Measurements from ENCODE around the gene INVS. TPM values are rescaled to one million over a fixed set of nuclear protein-coding genes. Genes with fewer than 3 reads are reported as not detected.

The INVS gene
- total and polyA plus RNA-seq, 3 experiments from 2014 or later = 9.4 to 18.1 (median 16.8) TPM

GRCh38 chr9:100193078-100193477 lies 94.0 kb downstream of the INVS start:
- Histone ChIP-seq H3K4me1 (ENCODE audit: insufficient read depth, low read length) (no peaks in the 10 kb centered on the region), H3K27me3 (ENCODE audit: insufficient read depth, low read length, poor library complexity, severe bottlenecking) (no peaks in the 10 kb centered on the region), H3K4me3 (ENCODE audit: low read length) (no peak overlapping the region), H3K27ac (ENCODE audit: low read depth, low read length) (no peak overlapping the region), H3K36me3 (ENCODE audit: insufficient read depth, low read length) (no peaks in the 10 kb centered on the region), H3K9me3 (ENCODE audit: low read length) (peaks cover 4% of the 10 kb centered on the region)
- POLR2A ChIA-PET = no interaction called here
- H3K4me3 Mint-ChIP-seq = no peak overlapping the region
- DNase-seq = no peak
- peaks cover 28 to 48% (median 44%) of the 10 kb centered on the region in 5 donors for H3K9me3 Mint-ChIP-seq
- H3K36me3 Mint-ChIP-seq = peaks cover 19 to 74% (median 50%) of the 10 kb centered on the region in 3 donors
- H3K27me3 Mint-ChIP-seq = peaks cover 0 to 2% of the 10 kb centered on the region in 2 donors
- H3K4me1 Mint-ChIP-seq = no peaks in the 10 kb centered on the region
- CTCF ChIA-PET = no interaction called here
- no peak overlapping the region for H3K27ac Mint-ChIP-seq

- peaks cover 4% of the 10 kb centered on the region for H3K9me3 ChIP-seq (ENCODE audit: low read length)
- POLR2A ChIA-PET = no interaction called here
- no peaks in the 10 kb centered on the region for H3K4me1 Mint-ChIP-seq
- H3K4me1 ChIP-seq (ENCODE audit: insufficient read depth, low read length) = no peaks in the 10 kb centered on the region
- H3K27me3 Mint-ChIP-seq = no peaks in the 10 kb centered on the region
- no peak overlapping the region for H3K27ac Mint-ChIP-seq
- no peak overlapping the region for H3K27ac ChIP-seq (ENCODE audit: low read depth, low read length)
- peaks cover 8 to 19% (median 14%) of the 10 kb centered on the region in 5 donors for H3K9me3 Mint-ChIP-seq
- H3K27me3 ChIP-seq (ENCODE audit: insufficient read depth, low read length, poor library complexity, severe bottlenecking) = no peaks in the 10 kb centered on the region
- H3K4me3 ChIP-seq (ENCODE audit: low read length) = no peak overlapping the region
- no peaks in the 10 kb centered on the region for H3K36me3 ChIP-seq (ENCODE audit: insufficient read depth, low read length)
- peaks cover 22 to 63% (median 38%) of the 10 kb centered on the region in 3 donors for H3K36me3 Mint-ChIP-seq
- H3K4me3 Mint-ChIP-seq = no peak overlapping the region
- CTCF ChIA-PET = no interaction called here
- no peak for DNase-seq
Measured at GRCh38 chr9:100196215-100196614, 97.2 kb downstream of the INVS start.

- H3K9me3 ChIP-seq (ENCODE audit: low read length) = peaks cover 3% of the 10 kb centered on the region
- DNase-seq = no peak
- no peak overlapping the region for H3K4me3 Mint-ChIP-seq
- peaks cover 18 to 57% (median 34%) of the 10 kb centered on the region in 3 donors for H3K36me3 Mint-ChIP-seq
- no peaks in the 10 kb centered on the region for H3K4me1 ChIP-seq (ENCODE audit: insufficient read depth, low read length)
- POLR2A ChIA-PET = no interaction called here
- H3K9me3 Mint-ChIP-seq = peaks cover 2 to 13% (median 8%) of the 10 kb centered on the region in 5 donors
- no peaks in the 10 kb centered on the region for H3K4me1 Mint-ChIP-seq
- no peak overlapping the region for H3K4me3 ChIP-seq (ENCODE audit: low read length)
- no peaks in the 10 kb centered on the region for H3K27me3 ChIP-seq (ENCODE audit: insufficient read depth, low read length, poor library complexity, severe bottlenecking)
- no peak overlapping the region for H3K27ac Mint-ChIP-seq
- no peaks in the 10 kb centered on the region for H3K27me3 Mint-ChIP-seq
- no peaks in the 10 kb centered on the region for H3K36me3 ChIP-seq (ENCODE audit: insufficient read depth, low read length)
- CTCF ChIA-PET = no interaction called here
- H3K27ac ChIP-seq (ENCODE audit: low read depth, low read length) = no peak overlapping the region
Measured at GRCh38 chr9:100196828-100197227, 97.8 kb downstream of the INVS start.

GRCh38 chr9:100197553-100197952 lies 98.5 kb downstream of the INVS start:
- CTCF ChIA-PET = no interaction called here
- peaks cover 21 to 50% (median 29%) of the 10 kb centered on the region in 3 donors for H3K36me3 Mint-ChIP-seq
- POLR2A ChIA-PET = no interaction called here
- Histone ChIP-seq H3K27ac (ENCODE audit: low read depth, low read length) (no peak overlapping the region), H3K9me3 (ENCODE audit: low read length) (no peaks in the 10 kb centered on the region), H3K36me3 (ENCODE audit: insufficient read depth, low read length) (no peaks in the 10 kb centered on the region), H3K4me1 (ENCODE audit: insufficient read depth, low read length) (no peaks in the 10 kb centered on the region), H3K27me3 (ENCODE audit: insufficient read depth, low read length, poor library complexity, severe bottlenecking) (no peaks in the 10 kb centered on the region), H3K4me3 (ENCODE audit: low read length) (no peak overlapping the region)
- H3K9me3 Mint-ChIP-seq = peaks cover 0 to 7% (median under 1%) of the 10 kb centered on the region in 5 donors
- H3K27me3 Mint-ChIP-seq = no peaks in the 10 kb centered on the region
- H3K27ac Mint-ChIP-seq = no peak overlapping the region
- no peaks in the 10 kb centered on the region for H3K4me1 Mint-ChIP-seq
- no peak overlapping the region for H3K4me3 Mint-ChIP-seq
- no peak for DNase-seq

GRCh38 chr9:100202806-100203205 lies 103.8 kb downstream of the INVS start:
- Mint-ChIP-seq H3K9me3 (no peaks in the 10 kb centered on the region), H3K4me1 (no peaks in the 10 kb centered on the region), H3K36me3 (peaks cover 2 to 16% (median 11%) of the 10 kb centered on the region in 3 donors), H3K27me3 (no peaks in the 10 kb centered on the region), H3K27ac (no peak overlapping the region), H3K4me3 (no peak overlapping the region)
- no peaks in the 10 kb centered on the region for H3K9me3 ChIP-seq (ENCODE audit: low read length)
- H3K27me3 ChIP-seq (ENCODE audit: insufficient read depth, low read length, poor library complexity, severe bottlenecking) = no peaks in the 10 kb centered on the region
- no peak overlapping the region for H3K4me3 ChIP-seq (ENCODE audit: low read length)
- no peaks in the 10 kb centered on the region for H3K4me1 ChIP-seq (ENCODE audit: insufficient read depth, low read length)
- H3K36me3 ChIP-seq (ENCODE audit: insufficient read depth, low read length) = no peaks in the 10 kb centered on the region
- no peak overlapping the region for H3K27ac ChIP-seq (ENCODE audit: low read depth, low read length)
- ChIA-PET POLR2A (interaction anchor here (0.6 kb wide), 1 partner anchor 1433 kb away, joined by 5 read pairs; no protein-coding TSS in a partner anchor), CTCF (interaction anchor here (2.0 kb wide), 1 partner anchor 14 kb away, joined by 6 read pairs; no protein-coding TSS in a partner anchor)
- DNase-seq = no peak

DNA sequence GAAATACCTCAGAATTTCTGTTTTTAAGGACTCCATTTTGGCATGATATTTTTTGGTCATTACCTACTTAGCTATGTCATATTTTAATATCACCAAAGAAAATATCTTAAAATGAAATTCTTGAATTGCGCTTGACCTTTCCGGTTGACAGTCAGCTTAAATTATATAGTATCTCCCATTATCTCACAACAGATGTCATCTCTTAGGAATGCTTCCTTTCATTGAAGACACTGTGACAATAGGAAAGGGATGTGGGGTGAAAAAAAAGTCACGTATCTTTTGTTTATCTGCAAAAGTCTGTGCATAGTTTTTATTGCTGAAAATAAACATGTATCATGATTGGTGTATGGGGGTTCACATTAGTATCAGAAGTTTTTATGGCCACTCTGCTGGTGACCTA lies 105.8 kb downstream of the INVS start:
- no peaks in the 10 kb centered on the region for H3K36me3 ChIP-seq (ENCODE audit: insufficient read depth, low read length)
- Mint-ChIP-seq H3K4me1 (peaks cover 3 to 7% (median 4%) of the 10 kb centered on the region in 3 donors), H3K36me3 (peaks cover 1 to 6% (median 5%) of the 10 kb centered on the region in 3 donors), H3K9me3 (no peaks in the 10 kb centered on the region), H3K27me3 (no peaks in the 10 kb centered on the region), H3K4me3 (no peak overlapping the region), H3K27ac (no peak overlapping the region)
- no peak for DNase-seq
- POLR2A ChIA-PET = no interaction called here
- CTCF ChIA-PET = interaction anchor here (2.0 kb wide), 1 partner anchor 12 kb away, joined by 6 read pairs; no protein-coding TSS in a partner anchor
- H3K4me1 ChIP-seq (ENCODE audit: insufficient read depth, low read length) = no peaks in the 10 kb centered on the region
- no peak overlapping the region for H3K4me3 ChIP-seq (ENCODE audit: low read length)
- H3K27me3 ChIP-seq (ENCODE audit: insufficient read depth, low read length, poor library complexity, severe bottlenecking) = no peaks in the 10 kb centered on the region
- H3K9me3 ChIP-seq (ENCODE audit: low read length) = no peaks in the 10 kb centered on the region
- no peak overlapping the region for H3K27ac ChIP-seq (ENCODE audit: low read depth, low read length)

DNA sequence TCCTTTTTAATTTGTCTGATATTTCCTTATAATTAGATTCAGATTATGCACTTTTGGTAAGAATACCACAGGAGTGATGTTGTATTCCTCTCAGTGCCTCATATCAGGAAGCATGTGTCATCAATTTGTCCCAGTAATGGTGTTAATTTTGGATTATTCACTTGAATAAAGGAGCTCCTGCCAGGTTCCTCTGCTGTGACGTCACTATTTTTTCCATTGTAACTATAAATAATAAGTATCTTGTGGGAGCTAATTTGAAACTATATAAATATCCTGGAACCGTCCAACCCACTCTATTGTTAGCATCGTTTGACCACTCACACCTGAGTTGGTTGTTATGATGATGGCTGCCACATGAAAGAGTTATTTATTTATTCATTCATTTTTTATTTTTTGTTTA lies 107.9 kb downstream of the INVS start:
- H3K4me3 ChIP-seq (ENCODE audit: low read length) = no peak overlapping the region
- CTCF ChIA-PET = no interaction called here
- no peak overlapping the region for H3K27ac ChIP-seq (ENCODE audit: low read depth, low read length)

DNA sequence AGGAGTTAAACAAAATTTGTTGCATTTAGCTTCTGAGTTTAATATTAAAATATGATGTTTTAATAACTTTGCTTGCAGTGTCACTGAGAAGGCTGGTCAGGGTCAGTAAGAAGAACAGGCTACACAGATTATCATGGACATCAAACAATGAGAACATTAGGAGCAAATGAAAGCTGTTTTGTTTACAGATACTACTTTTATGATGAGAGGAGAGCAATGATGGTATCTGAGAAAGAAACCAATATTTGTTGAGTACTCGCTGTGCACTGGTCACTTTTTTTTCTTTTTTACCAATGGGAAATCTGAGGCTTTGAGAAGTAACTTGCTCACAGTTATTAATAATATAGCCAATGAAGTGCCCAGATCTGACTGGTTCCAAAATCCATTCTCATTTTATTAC lies 109.6 kb downstream of the INVS start:
- POLR2A ChIA-PET = no interaction called here
- H3K27ac Mint-ChIP-seq = peak overlapping the region in 3 of 8 donors; percentile 13 to 70 (median 39)
- Histone ChIP-seq H3K9me3 (ENCODE audit: low read length) (no peaks in the 10 kb centered on the region), H3K27ac (ENCODE audit: low read depth, low read length) (no peak overlapping the region), H3K4me3 (ENCODE audit: low read length) (no peak overlapping the region), H3K36me3 (ENCODE audit: insufficient read depth, low read length) (no peaks in the 10 kb centered on the region), H3K27me3 (ENCODE audit: insufficient read depth, low read length, poor library complexity, severe bottlenecking) (no peaks in the 10 kb centered on the region), H3K4me1 (ENCODE audit: insufficient read depth, low read length) (no peaks in the 10 kb centered on the region)
- H3K4me3 Mint-ChIP-seq = peak overlapping the region in 6 of 7 donors; percentile 13 to 35 (median 30)
- H3K36me3 Mint-ChIP-seq = peaks cover 0 to 3% (median 2%) of the 10 kb centered on the region in 3 donors
- CTCF ChIA-PET = interaction anchor here (0.9 kb wide), 1 partner anchor 9 kb away, joined by 3 read pairs; no protein-coding TSS in a partner anchor
- H3K9me3 Mint-ChIP-seq = no peaks in the 10 kb centered on the region
- DNase-seq = no peak
- peaks cover 0 to 1% of the 10 kb centered on the region in 2 donors for H3K27me3 Mint-ChIP-seq
- H3K4me1 Mint-ChIP-seq = peaks cover 9 to 16% (median 15%) of the 10 kb centered on the region in 3 donors

More for the DNA sequence above, 107.9 kb downstream of the INVS start:
- Histone ChIP-seq H3K27me3 (ENCODE audit: insufficient read depth, low read length, poor library complexity, severe bottlenecking) (no peaks in the 10 kb centered on the region), H3K9me3 (ENCODE audit: low read length) (no peaks in the 10 kb centered on the region), H3K36me3 (ENCODE audit: insufficient read depth, low read length) (no peaks in the 10 kb centered on the region), H3K4me1 (ENCODE audit: insufficient read depth, low read length) (no peaks in the 10 kb centered on the region)
- no peaks in the 10 kb centered on the region for H3K9me3 Mint-ChIP-seq
- DNase-seq = no peak
- H3K36me3 Mint-ChIP-seq = peaks cover 0 to 3% (median 3%) of the 10 kb centered on the region in 3 donors
- H3K4me1 Mint-ChIP-seq = peaks cover 9 to 16% (median 15%) of the 10 kb centered on the region in 3 donors
- peak overlapping the region in 1 of 8 donors; percentile 16 for H3K27ac Mint-ChIP-seq
- POLR2A ChIA-PET = no interaction called here
- H3K27me3 Mint-ChIP-seq = no peaks in the 10 kb centered on the region
- H3K4me3 Mint-ChIP-seq = no peak overlapping the region

Data from CD8-positive, alpha-beta memory T cell (primary cell).